ENCODE measurements around the gene TM9SF1. TPM values are rescaled to one million over a fixed set of nuclear protein-coding genes. Genes with fewer than 3 reads are reported as not detected.
A peak's percentile ranks its signal among the peaks of the same experiment; 100 is the strongest.

TM9SF1 gene
- polyA plus RNA-seq, 6 donors from 2014 or later: 34.5 to 43.9 (median 37.0) TPM

- no peaks in the 10 kb centered on the region for H3K27me3 Mint-ChIP-seq
- H3K36me3 Mint-ChIP-seq: no peaks in the 10 kb centered on the region
- no peak for ATAC-seq (ENCODE audit: low read depth in 2 of 2)
- no peak for DNase-seq
- peaks cover 12 to 32% (median 20%) of the 10 kb centered on the region in 3 donors for H3K4me1 Mint-ChIP-seq
- H3K9me3 Mint-ChIP-seq: no peaks in the 10 kb centered on the region
- no peak overlapping the region for H3K4me3 Mint-ChIP-seq
- H3K27ac Mint-ChIP-seq: peak overlapping the region in 1 of 6 donors; percentile 33
Measured at GRCh38 chr14:24177041-24177825, 18.0 kb downstream of the TM9SF1 start.

DNA sequence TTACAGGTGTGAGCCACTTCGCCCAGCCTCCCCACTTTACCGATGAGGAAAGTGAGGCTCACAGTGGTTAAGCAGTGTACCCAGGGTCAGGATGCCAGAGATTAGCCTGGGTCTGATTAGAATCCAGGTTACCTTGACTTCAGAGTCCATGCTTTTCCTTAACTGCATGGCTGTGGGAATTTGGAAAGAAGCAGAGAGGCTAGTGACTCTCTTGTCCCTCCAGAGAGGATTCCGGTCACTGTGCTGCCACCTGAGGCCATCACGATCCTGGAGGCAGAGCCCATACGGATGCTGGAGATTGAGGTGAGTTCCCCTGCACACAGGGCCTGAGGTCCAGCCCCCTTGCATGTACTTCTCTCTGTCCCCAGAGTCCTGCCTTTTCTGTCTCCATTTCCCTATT is 18.6 kb downstream of the TM9SF1 start:
- no peak for ATAC-seq (ENCODE audit: low read depth in 2 of 2)
- Mint-ChIP-seq H3K27me3 (no peaks in the 10 kb centered on the region), H3K36me3 (no peaks in the 10 kb centered on the region)

GRCh38 chr14:24172871-24173281 is 22.4 kb downstream of the TM9SF1 start:
- H3K36me3 Mint-ChIP-seq: peaks cover 6 to 12% of the 10 kb centered on the region in 2 donors
- H3K27me3 Mint-ChIP-seq: no peaks in the 10 kb centered on the region
- ATAC-seq (ENCODE audit: low read depth in 2 of 2): no peak
- peaks cover 21 to 34% (median 21%) of the 10 kb centered on the region in 3 donors for H3K4me1 Mint-ChIP-seq
- no peak for DNase-seq
- H3K4me3 Mint-ChIP-seq: peak overlapping the region; percentile 37 to 94 (median 76)
- no peaks in the 10 kb centered on the region for H3K9me3 Mint-ChIP-seq
- H3K27ac Mint-ChIP-seq: peak overlapping the region in 3 of 6 donors; percentile 70 to 87 (median 82)

More for the DNA sequence above, 18.6 kb downstream of the TM9SF1 start:
- H3K27ac Mint-ChIP-seq: no peak overlapping the region
- peaks cover 15 to 38% (median 22%) of the 10 kb centered on the region in 3 donors for H3K4me1 Mint-ChIP-seq
- DNase-seq: no peak
- H3K4me3 Mint-ChIP-seq: no peak overlapping the region
- no peaks in the 10 kb centered on the region for H3K9me3 Mint-ChIP-seq

DNA sequence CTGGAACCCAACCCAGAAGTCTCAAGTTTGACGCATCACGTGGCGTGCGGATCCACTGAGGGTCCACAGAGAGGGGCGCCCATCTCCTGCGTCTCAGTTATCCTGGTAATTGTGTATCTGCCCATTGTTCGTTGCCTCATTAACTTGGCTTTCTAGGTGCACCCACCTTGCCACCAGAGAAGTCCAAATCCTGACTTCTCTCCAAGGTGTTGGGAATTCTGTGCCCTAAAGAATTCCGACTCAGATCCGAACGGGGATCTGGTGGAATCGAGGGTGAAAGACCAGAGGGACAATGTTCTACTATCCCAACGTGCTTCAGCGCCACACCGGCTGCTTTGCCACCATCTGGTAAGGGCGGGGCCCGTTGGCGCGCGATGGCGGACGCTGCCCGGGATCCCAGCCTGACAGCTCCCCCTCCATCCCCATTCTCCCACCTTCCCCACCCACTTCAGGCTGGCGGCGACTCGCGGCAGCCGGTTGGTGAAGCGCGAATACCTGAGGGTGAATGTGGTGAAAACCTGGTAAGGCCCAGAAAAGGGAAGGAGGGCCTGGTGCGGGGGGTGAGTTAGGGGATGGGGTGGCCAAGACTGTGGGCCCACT is 22.9 kb downstream of the TM9SF1 start:
- Mint-ChIP-seq H3K27ac (peak overlapping the region in 4 of 6 donors; percentile 24 to 82 (median 72)), H3K27me3 (no peaks in the 10 kb centered on the region), H3K4me1 (peaks cover 23 to 34% (median 26%) of the 10 kb centered on the region in 3 donors), H3K36me3 (peaks cover 10 to 17% of the 10 kb centered on the region in 2 donors), H3K4me3 (peak overlapping the region; percentile 78 to 95 (median 93)), H3K9me3 (no peaks in the 10 kb centered on the region)
- DNase-seq (no peak), ATAC-seq (ENCODE audit: low read depth in 2 of 2) (peak in 1 of 2 donors; percentile 1)

DNA sequence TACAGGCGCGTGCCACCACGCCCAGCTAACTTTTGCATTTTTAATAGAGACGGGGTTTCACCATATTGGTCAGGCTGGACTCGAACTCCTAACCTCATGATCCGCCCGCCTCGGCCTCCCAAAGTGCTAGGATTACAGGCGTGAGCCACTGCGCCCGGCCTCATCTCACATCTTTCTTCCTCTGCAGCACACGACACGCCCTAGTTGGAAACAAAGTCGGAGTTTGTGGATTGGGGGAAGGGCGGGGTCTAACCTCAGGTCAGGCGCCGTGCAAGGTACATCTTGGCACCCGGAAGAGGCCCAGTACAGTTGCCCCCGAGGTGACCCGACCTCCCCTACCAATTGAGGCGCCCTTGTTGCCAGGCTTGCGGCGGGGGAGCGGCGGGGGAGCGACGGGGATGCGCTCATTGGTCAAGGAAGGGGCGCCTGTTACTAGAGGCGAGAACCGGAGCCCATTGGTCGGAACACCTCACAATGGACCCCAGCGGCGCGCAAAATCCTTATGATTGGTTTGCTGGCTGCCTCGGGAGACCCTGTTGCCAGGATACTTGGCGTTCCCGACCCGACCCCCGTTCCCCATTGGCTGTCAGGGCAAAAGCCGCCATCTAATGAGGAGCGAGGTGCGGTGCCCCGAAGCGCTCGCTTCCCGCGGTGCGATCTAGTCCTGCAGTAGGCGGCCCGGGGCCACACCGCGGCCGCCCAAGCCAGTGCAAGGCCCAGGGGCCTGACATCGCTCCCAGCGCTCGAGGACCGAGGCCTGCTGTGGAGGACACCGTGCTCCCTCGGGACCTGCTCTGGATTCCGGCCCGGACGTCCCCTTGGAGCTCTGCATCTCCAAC is 23.6 kb downstream of the TM9SF1 start, which contains the start of gene REC8:
TSS of gene REC8 (plus strand) at position 659 of the 839 bp plus-strand sequence. CDS start 473 bp downstream, outside the sequence.
- ATAC-seq (ENCODE audit: low read depth in 2 of 2): peak; percentile 90 to 92
- peak within 1 kb of the TSS; percentile 78 to 95 (median 93) for H3K4me3 Mint-ChIP-seq
- H3K4me1 Mint-ChIP-seq: peaks cover 25 to 38% (median 27%) of the 10 kb centered on the region in 3 donors
- H3K9me3 Mint-ChIP-seq: no peaks in the 10 kb centered on the region
- peak within 1 kb of the TSS; percentile 38 to 95 (median 82) for H3K27ac Mint-ChIP-seq
- peak; percentile 85 for DNase-seq
- peaks cover 11 to 23% of the 10 kb centered on the region in 2 donors for H3K36me3 Mint-ChIP-seq
- H3K27me3 Mint-ChIP-seq: no peaks in the 10 kb centered on the region

DNA sequence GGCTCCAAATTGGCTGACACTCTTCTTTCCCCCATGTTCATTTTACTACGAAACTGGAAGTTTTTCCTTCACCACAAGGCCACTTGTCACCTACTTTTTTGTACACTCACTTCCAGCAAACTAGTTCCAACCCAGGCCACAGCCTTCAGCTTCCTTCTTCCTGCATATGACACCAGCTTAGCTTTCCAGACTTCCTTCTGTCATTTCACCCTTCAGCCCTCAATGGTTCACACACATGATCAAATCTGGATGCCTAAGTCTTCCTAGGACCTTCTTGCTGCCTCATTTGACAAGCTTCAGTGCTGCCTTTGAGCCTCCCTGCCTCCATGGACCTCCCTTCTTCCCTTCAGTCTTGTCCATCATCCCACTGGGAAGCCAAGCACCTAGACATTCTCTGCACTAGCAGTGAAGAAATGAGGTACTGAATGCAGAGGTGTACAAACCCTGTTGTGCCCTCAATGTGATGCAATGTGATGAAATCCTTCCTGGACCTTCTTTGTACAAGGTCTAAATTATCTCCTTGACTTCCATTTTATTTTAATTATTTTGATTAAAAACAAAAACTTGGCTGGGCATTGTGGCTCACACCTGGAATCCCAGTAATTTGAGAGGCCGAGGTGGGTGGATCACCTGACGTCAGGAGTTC is 27.6 kb downstream of the TM9SF1 start:
- Mint-ChIP-seq H3K36me3 (peaks cover 16 to 49% of the 10 kb centered on the region in 2 donors), H3K27ac (peak overlapping the region in 4 of 6 donors; percentile 60 to 79 (median 78)), H3K9me3 (no peaks in the 10 kb centered on the region), H3K27me3 (no peaks in the 10 kb centered on the region), H3K4me1 (peaks cover 43 to 63% (median 51%) of the 10 kb centered on the region in 3 donors), H3K4me3 (peak overlapping the region in 2 of 8 donors; percentile 19 to 33)
- DNase-seq (no peak), ATAC-seq (ENCODE audit: low read depth in 2 of 2) (no peak)

DNA sequence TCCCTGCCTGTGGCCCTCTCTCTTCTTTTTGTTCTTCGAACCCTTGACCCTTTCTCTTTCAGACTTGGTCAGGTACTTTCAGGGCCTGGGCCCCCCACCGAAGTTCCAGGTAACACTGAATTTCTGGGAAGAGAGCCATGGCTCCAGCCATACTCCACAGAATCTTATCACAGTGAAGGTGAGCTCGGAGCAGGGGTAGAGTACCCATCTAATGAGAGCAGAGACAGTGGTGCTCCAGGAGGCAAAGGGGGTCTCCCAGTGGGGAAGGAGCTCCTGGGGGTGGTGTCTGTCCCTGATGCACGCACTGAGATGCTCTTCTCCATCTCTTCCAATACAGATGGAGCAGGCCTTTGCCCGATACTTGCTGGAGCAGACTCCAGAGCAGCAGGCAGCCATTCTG is 29.5 kb downstream of the TM9SF1 start:
- Mint-ChIP-seq H3K4me3 (peak overlapping the region in 3 of 8 donors; percentile 20 to 57 (median 30)), H3K9me3 (no peaks in the 10 kb centered on the region), H3K27me3 (no peaks in the 10 kb centered on the region), H3K4me1 (peaks cover 49 to 62% (median 59%) of the 10 kb centered on the region in 3 donors), H3K27ac (peak overlapping the region in 3 of 6 donors; percentile 26 to 89 (median 56)), H3K36me3 (peaks cover 16 to 49% of the 10 kb centered on the region in 2 donors)
- ATAC-seq (ENCODE audit: low read depth in 2 of 2) (no peak), DNase-seq (no peak)

DNA sequence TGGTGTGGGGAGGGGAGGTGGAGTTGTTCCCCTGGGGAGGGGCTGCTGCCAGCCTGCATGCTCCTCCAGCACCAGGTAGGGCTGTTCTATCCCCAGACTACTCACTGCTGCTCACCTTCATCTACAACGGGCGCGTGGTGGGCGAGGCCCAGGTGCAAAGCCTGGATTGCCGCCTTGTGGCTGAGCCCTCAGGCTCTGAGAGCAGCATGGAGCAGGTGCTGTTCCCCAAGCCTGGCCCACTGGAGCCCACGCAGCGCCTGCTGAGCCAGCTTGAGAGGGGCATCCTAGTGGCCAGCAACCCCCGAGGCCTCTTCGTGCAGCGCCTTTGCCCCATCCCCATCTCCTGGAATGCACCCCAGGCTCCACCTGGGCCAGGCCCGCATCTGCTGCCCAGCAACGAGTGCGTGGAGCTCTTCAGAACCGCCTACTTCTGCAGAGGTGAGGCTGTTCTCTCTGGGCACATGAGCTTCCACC is 30.7 kb downstream of the TM9SF1 start:
- H3K9me3 Mint-ChIP-seq: no peaks in the 10 kb centered on the region
- no peaks in the 10 kb centered on the region for H3K27me3 Mint-ChIP-seq
- peak overlapping the region in 5 of 8 donors; percentile 15 to 86 (median 46) for H3K4me3 Mint-ChIP-seq
- peaks cover 16 to 47% of the 10 kb centered on the region in 2 donors for H3K36me3 Mint-ChIP-seq
- peaks cover 50 to 68% (median 67%) of the 10 kb centered on the region in 3 donors for H3K4me1 Mint-ChIP-seq
- DNase-seq: no peak
- peak overlapping the region in 1 of 6 donors; percentile 83 for H3K27ac Mint-ChIP-seq
- ATAC-seq (ENCODE audit: low read depth in 2 of 2): no peak

GRCh38 chr14:24162093-24162492 is 33.1 kb downstream of the TM9SF1 start:
- Mint-ChIP-seq H3K36me3 (peaks cover 5 to 32% of the 10 kb centered on the region in 2 donors), H3K4me1 (peaks cover 39 to 62% (median 58%) of the 10 kb centered on the region in 3 donors)

GRCh38 chr14:24160850-24161804 is 34.1 kb downstream of the TM9SF1 start, which contains the start of gene IRF9:
Gene IRF9, plus strand, starts transcription at chr14:24161265. Its CDS starts 880 bp downstream, at chr14:24162145.
- peak; percentile 91 to 95 for ATAC-seq (ENCODE audit: low read depth in 2 of 2)
- peaks cover 43 to 56% (median 53%) of the 10 kb centered on the region in 3 donors for H3K4me1 Mint-ChIP-seq

More at GRCh38 chr14:24162093-24162492, 33.1 kb downstream of the TM9SF1 start:
- Mint-ChIP-seq H3K27me3 (no peaks in the 10 kb centered on the region), H3K27ac (peak overlapping the region in 5 of 6 donors; percentile 94 to 99 (median 97)), H3K4me3 (peak overlapping the region; percentile 97 to 100 (median 98)), H3K9me3 (no peaks in the 10 kb centered on the region)
- no peak for ATAC-seq (ENCODE audit: low read depth in 2 of 2)
- DNase-seq: no peak

DNA sequence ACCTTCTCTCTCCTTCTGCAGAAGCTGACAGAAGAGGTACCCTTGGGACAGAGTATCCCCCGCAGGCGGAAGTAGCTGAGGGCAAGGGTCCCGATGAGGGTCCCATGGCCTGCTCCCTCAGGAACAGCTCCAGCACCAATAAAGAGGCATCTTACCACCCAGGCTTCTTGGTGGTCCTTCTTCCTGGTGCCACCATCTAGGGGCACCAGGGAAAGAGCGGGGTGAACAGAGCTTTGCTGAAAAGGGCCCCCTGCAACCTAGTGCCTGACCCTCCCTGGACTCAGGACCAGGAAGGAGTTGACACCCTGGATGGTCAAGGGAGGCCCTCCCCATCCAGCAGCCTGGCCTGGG is 34.8 kb downstream of the TM9SF1 start:
- H3K4me3 Mint-ChIP-seq: peak overlapping the region in 5 of 8 donors; percentile 5 to 100 (median 98)

More at GRCh38 chr14:24160850-24161804, 34.1 kb downstream of the TM9SF1 start, which contains the start of gene IRF9:
- Mint-ChIP-seq H3K27ac (peak within 1 kb of the TSS; percentile 94 to 100 (median 98)), H3K36me3 (peaks cover 5 to 30% of the 10 kb centered on the region in 2 donors), H3K4me3 (peak within 1 kb of the TSS; percentile 97 to 100 (median 98)), H3K9me3 (no peaks in the 10 kb centered on the region), H3K27me3 (no peaks in the 10 kb centered on the region)
- peak; percentile 96 for DNase-seq

More for the DNA sequence above, 34.8 kb downstream of the TM9SF1 start:
- H3K36me3 Mint-ChIP-seq: peaks cover 11 to 30% of the 10 kb centered on the region in 2 donors
- peaks cover 48 to 50% (median 49%) of the 10 kb centered on the region in 3 donors for H3K4me1 Mint-ChIP-seq
- H3K9me3 Mint-ChIP-seq: no peaks in the 10 kb centered on the region
- DNase-seq: no peak
- H3K27ac Mint-ChIP-seq: peak overlapping the region; percentile 44 to 100 (median 97)
- no peaks in the 10 kb centered on the region for H3K27me3 Mint-ChIP-seq
- no peak for ATAC-seq (ENCODE audit: low read depth in 2 of 2)

Data from naive B cell (primary cell).